KMS-11 (cell line): Measurements from ENCODE around the gene SORCS2.

Source experiments
- H2AFZ ChIP-seq: fragments of 200-600 bp; sonication (generic); 2 replicates; pipeline ENCODE4 v1.6.1; 2016; ENCODE audit warnings: antibody characterized with exemption, mixed run types, low read depth
- H3K27ac ChIP-seq: fragments of 200-600 bp; sonication (generic); 2 replicates; pipeline ENCODE4 v1.6.1; 2016; ENCODE audit warnings: mild to moderate bottlenecking, mixed run types
- H3K27me3 ChIP-seq: fragments of 200-600 bp; sonication (generic); 2 replicates; pipeline ENCODE4 v1.6.1; 2017; ENCODE audit warnings: mild to moderate bottlenecking, low read depth, mixed run types, moderate library complexity; ENCODE audit not compliant: insufficient read depth
- H3K36me3 ChIP-seq: fragments of 200-600 bp; sonication (generic); 2 replicates; pipeline ENCODE4 v1.6.1; 2017; ENCODE audit warnings: mild to moderate bottlenecking, mixed run types; ENCODE audit not compliant: insufficient read depth
- H3K4me1 ChIP-seq: fragments of 200-600 bp; sonication (generic); 2 replicates; pipeline ENCODE4 v1.6.1; 2016; ENCODE audit warnings: mild to moderate bottlenecking, low read depth, mixed run types; ENCODE audit not compliant: poor library complexity, severe bottlenecking
- H3K4me2 ChIP-seq: fragments of 200-600 bp; sonication (generic); 2 replicates; pipeline ENCODE4 v1.7.0; 2016; ENCODE audit warnings: mild to moderate bottlenecking, mixed run types
- H3K4me3 ChIP-seq: fragments of 200-600 bp; sonication (generic); IDR thresholded peaks from 2 replicates; pipeline ENCODE4 v1.6.1; 2017; ENCODE audit warnings: low read depth, low read length, mixed read lengths; ENCODE audit not compliant: insufficient read depth
- H3K79me2 ChIP-seq: fragments of 200-600 bp; sonication (generic); 2 replicates; pipeline ENCODE4 v1.6.1; 2016; ENCODE audit warnings: low read depth, mixed run types; ENCODE audit not compliant: insufficient read depth
- H3K9ac ChIP-seq: fragments of 200-600 bp; sonication (generic); 2 replicates; pipeline ENCODE4 v1.6.1; 2016; ENCODE audit warnings: mild to moderate bottlenecking, mixed run types
- H4K20me1 ChIP-seq: fragments of 200-600 bp; sonication (generic); 2 replicates; pipeline ENCODE4 v1.6.1; 2016; ENCODE audit warnings: mild to moderate bottlenecking, mixed run types; ENCODE audit not compliant: insufficient read depth
- TF ChIP-seq, protein P1 (sequence below): fragments of 200-600 bp; sonication (generic); conservative IDR thresholded peaks from 2 replicates; pipeline ENCODE4 v1.6.1; 2017; ENCODE audit warnings: low read depth, mild to moderate bottlenecking, antibody characterized with exemption, low read length, moderate library complexity, mixed read lengths

SORCS2 gene

DNA sequence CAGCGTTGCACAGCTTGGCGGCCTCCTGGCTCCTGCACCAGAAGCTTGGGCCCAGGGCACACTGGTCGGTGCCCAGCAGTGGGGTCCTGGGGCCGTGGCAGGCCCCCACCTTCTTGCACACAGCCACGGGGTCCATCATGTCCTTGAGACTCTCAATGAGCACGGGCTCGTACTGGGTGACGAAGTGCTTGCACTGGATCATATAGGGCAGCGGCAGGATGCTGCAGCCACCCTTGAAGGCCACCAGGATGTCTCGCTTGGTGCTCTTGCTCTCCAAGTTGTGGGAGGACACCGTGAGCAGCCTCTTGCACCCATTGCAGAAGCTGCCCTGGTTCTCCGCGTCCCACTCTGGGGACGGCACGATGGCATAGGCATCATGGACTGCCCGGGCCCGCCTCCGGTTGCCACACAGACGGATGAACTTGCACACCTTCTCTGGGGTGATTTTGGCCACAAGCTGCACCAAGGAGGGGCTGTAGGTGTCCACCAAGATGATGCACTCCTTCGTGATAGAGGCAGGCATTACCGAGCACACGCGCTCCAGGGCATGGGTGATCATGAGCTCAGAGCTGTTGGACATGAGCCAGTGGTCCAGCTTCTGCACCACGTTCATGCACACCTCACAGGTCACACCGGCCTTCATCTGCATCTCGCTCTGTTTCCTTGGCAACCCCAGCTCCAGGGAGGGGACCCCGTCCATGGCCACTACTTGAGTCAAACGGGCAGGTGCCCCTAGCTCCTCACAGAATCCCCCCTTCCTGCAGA is 241.2 kb downstream of the SORCS2 start:
- TF ChIP-seq, protein P1, sequence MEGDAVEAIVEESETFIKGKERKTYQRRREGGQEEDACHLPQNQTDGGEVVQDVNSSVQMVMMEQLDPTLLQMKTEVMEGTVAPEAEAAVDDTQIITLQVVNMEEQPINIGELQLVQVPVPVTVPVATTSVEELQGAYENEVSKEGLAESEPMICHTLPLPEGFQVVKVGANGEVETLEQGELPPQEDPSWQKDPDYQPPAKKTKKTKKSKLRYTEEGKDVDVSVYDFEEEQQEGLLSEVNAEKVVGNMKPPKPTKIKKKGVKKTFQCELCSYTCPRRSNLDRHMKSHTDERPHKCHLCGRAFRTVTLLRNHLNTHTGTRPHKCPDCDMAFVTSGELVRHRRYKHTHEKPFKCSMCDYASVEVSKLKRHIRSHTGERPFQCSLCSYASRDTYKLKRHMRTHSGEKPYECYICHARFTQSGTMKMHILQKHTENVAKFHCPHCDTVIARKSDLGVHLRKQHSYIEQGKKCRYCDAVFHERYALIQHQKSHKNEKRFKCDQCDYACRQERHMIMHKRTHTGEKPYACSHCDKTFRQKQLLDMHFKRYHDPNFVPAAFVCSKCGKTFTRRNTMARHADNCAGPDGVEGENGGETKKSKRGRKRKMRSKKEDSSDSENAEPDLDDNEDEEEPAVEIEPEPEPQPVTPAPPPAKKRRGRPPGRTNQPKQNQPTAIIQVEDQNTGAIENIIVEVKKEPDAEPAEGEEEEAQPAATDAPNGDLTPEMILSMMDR = no peak
- no peaks in the 10 kb centered on the region for H3K79me2 ChIP-seq
- H3K36me3 ChIP-seq = no peaks in the 10 kb centered on the region
- no peak overlapping the region for H3K27ac ChIP-seq
- no peaks in the 10 kb centered on the region; the same call in 1 of the 2 replicates for H3K27me3 ChIP-seq
- H3K9ac ChIP-seq = no peak overlapping the region
- no peak overlapping the region for H3K4me3 ChIP-seq
- H3K4me2 ChIP-seq = no peak overlapping the region
- no peaks in the 10 kb centered on the region for H3K4me1 ChIP-seq
- H4K20me1 ChIP-seq = no peaks in the 10 kb centered on the region
- H2AFZ ChIP-seq = no peak overlapping the region

DNA sequence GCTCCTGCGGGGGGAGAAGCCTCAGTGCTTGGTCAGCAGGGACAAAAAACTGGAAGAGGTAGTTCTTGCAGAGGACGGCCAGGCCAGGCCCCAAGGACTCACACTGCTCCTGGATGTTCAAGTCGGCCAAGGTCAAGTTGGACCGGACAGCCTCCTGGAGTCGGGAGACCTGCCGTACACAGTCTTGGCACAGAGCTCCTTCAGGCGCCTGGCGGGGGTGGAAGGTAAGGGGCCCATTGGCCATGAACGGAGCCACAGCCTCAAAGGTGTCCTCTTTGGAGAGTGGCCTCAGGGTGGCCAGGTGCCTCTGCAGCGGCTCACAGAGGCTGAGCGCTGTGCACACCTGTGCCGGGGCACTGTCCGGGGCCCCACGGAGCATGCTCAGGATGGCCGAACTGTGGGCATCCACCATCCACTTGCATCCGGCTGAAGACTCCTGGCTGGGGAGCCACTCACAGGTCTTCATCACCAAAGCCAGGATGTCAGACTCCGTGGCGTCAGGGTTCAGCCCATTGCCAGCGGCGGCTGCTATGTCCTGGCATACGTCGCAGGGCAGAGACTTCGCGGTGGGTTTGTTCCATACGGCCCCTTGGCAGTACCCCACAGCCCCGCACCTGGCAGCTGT is 241.9 kb downstream of the SORCS2 start:
- Histone ChIP-seq H3K79me2 (no peaks in the 10 kb centered on the region), H3K36me3 (no peaks in the 10 kb centered on the region), H3K9ac (no peak overlapping the region), H3K27me3 (no peaks in the 10 kb centered on the region; the same call in 1 of the 2 replicates), H3K27ac (no peak overlapping the region), H2AFZ (no peak overlapping the region), H3K4me2 (no peak overlapping the region), H3K4me1 (no peaks in the 10 kb centered on the region), H3K4me3 (no peak overlapping the region), H4K20me1 (no peaks in the 10 kb centered on the region)
- TF ChIP-seq, protein P1 = no peak

DNA sequence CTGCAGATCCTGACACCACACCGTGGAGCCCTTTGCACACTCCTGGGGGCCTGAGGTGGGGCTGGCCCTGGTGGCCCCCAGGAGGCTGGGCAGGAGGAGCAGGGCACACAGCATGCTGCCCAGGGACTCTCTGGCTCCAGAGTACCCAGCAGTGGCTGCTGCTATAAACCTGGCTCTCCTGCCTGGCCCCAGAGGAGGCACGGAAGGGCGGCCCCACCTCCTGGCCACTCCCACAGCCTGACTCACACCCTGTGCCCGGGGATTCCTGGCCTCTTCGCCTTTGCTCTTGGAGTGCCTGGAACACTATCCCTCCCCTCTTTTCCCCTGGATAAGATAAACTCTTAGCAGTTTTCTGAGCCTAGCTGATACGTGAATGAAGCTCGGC is 242.4 kb downstream of the SORCS2 start, which contains the start of gene PSAPL1:
Gene PSAPL1 (minus strand): TSS at position 165 of the 385 bp plus-strand sequence. CDS start 51 bp downstream, at position 114.
- Histone ChIP-seq H3K4me2 (no peak within 1 kb of the TSS), H4K20me1 (no peaks in the 10 kb centered on the region), H3K36me3 (no peaks in the 10 kb centered on the region), H3K4me1 (no peaks in the 10 kb centered on the region), H3K9ac (no peak within 1 kb of the TSS), H3K79me2 (no peaks in the 10 kb centered on the region), H3K27ac (no peak within 1 kb of the TSS), H3K27me3 (no peaks in the 10 kb centered on the region; the same call in 1 of the 2 replicates), H3K4me3 (no peak within 1 kb of the TSS), H2AFZ (no peak within 1 kb of the TSS)
- TF ChIP-seq, protein P1 = no peak

DNA sequence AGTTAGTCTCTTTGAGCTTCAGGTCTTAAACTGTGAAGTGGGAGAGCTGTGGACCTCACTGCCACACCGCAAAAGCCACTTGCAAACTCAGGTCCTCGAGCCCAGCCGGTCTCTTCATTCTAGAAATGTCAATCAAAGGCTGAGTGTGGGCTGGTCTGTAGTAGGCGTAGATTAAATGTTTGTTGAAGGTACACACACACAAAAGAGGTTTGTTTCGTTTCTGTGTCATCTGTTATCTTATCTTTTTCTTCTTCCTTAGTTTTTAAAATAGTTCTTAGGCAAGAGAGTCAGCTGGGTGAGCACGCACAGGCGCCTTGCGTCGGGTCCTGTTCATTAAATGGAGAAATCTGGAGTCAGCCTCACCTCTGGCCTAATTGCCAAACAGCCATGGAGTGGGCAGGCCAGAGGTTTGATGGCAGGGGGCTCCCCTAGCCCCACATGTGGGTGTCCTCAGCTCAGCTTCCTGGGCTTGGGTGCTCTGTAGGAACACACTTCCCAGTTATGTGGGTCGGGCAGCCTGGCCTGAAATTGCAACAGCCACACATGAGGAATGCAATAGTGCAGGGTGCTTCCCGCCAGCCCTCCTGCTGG is 243.2 kb downstream of the SORCS2 start:
- H4K20me1 ChIP-seq = no peaks in the 10 kb centered on the region
- no peak overlapping the region for H3K4me2 ChIP-seq
- no peak overlapping the region for H3K27ac ChIP-seq
- H2AFZ ChIP-seq = no peak overlapping the region
- no peaks in the 10 kb centered on the region for H3K79me2 ChIP-seq
- TF ChIP-seq, protein P1 = no peak
- H3K36me3 ChIP-seq = no peaks in the 10 kb centered on the region
- H3K4me3 ChIP-seq = no peak overlapping the region
- H3K9ac ChIP-seq = no peak overlapping the region
- no peaks in the 10 kb centered on the region; the same call in 1 of the 2 replicates for H3K27me3 ChIP-seq
- no peaks in the 10 kb centered on the region for H3K4me1 ChIP-seq
